Measurements from ENCODE around the gene ULBP1. TPM values are rescaled to one million over a fixed set of nuclear protein-coding genes. Genes with fewer than 3 reads are reported as not detected.
"Not testable (repeated sequence)": the region's sequence is repeated elsewhere in the genome, so short reads cannot be mapped to it uniquely, and the experiment has no call there.

ULBP1 gene
- total RNA-seq, 2 experiments from 2014 or later = 1.1 to 1.3 TPM

- POLR2A ChIA-PET = no interaction called here
- CTCF ChIA-PET = no interaction called here
Observed at GRCh38 chr6:149995235-149995750, 31.6 kb downstream of the ULBP1 start.

GRCh38 chr6:149995971-149996370 is 32.2 kb downstream of the ULBP1 start:
- POLR2A ChIA-PET = no interaction called here
- CTCF ChIA-PET = interaction anchor here (0.6 kb wide), 1 partner anchor 257 kb away, joined by 3 read pairs; no protein-coding TSS in a partner anchor

- CTCF ChIA-PET = interaction anchor here (0.6 kb wide), 1 partner anchor 61 kb away, joined by 3 read pairs; no protein-coding TSS in a partner anchor
Observed at GRCh38 chr6:149999636-150000035, 35.9 kb downstream of the ULBP1 start.

GRCh38 chr6:150001295-150002008 is 37.7 kb downstream of the ULBP1 start:
- POLR2A ChIA-PET = interaction anchor here (0.5 kb wide), 1 partner anchor 180 kb away, joined by 3 read pairs; no protein-coding TSS in a partner anchor

More at GRCh38 chr6:149999636-150000035, 35.9 kb downstream of the ULBP1 start:
- POLR2A ChIA-PET = interaction anchor here (0.9 kb wide), 1 partner anchor 52 kb away, joined by 4 read pairs; no protein-coding TSS in a partner anchor

GRCh38 chr6:150002710-150003109 is 39.0 kb downstream of the ULBP1 start:
- POLR2A ChIA-PET = no interaction called here
- CTCF ChIA-PET = no interaction called here

More at GRCh38 chr6:150001295-150002008, 37.7 kb downstream of the ULBP1 start:
- CTCF ChIA-PET = no interaction called here

- CTCF ChIA-PET, POLR2A ChIA-PET: not testable (repeated sequence)
Observed at GRCh38 chr6:150003599-150003998, 39.9 kb downstream of the ULBP1 start.

- ChIA-PET POLR2A (no interaction called here), CTCF (interaction anchor here (1.1 kb wide), 1 partner anchor 12 kb away, joined by 5 read pairs; no protein-coding TSS in a partner anchor)
Observed at GRCh38 chr6:150004101-150004782, 40.5 kb downstream of the ULBP1 start.

- ChIA-PET POLR2A (no interaction called here), CTCF (interaction anchor here (1.1 kb wide), 1 partner anchor 12 kb away, joined by 5 read pairs; no protein-coding TSS in a partner anchor)
Observed at GRCh38 chr6:150004783-150005717, 41.3 kb downstream of the ULBP1 start.

GRCh38 chr6:150005761-150006651 is 42.3 kb downstream of the ULBP1 start:
- ChIA-PET CTCF (no interaction called here), POLR2A (no interaction called here)

GRCh38 chr6:150006961-150007464 is 43.3 kb downstream of the ULBP1 start:
- ChIA-PET POLR2A (no interaction called here), CTCF (interaction anchor here (1.2 kb wide), 1 partner anchor 55 kb away, joined by 4 read pairs; no protein-coding TSS in a partner anchor)

- ChIA-PET POLR2A (no interaction called here), CTCF (no interaction called here)
Observed at GRCh38 chr6:150008588-150008987, 44.8 kb downstream of the ULBP1 start.

GRCh38 chr6:150012846-150013784 is 49.4 kb downstream of the ULBP1 start:
- CTCF ChIA-PET = interaction anchor here (1.2 to 1.4 kb wide), 2 partner anchors 51 to 170 kb away, joined by 4 to 5 read pairs; no protein-coding TSS in a partner anchor
- POLR2A ChIA-PET = not testable (repeated sequence)

GRCh38 chr6:150013785-150014622 is 50.3 kb downstream of the ULBP1 start:
- CTCF ChIA-PET, POLR2A ChIA-PET: not testable (repeated sequence)

GRCh38 chr6:150014623-150015280 is 51.0 kb downstream of the ULBP1 start:
- CTCF ChIA-PET, POLR2A ChIA-PET: not testable (repeated sequence)

- CTCF ChIA-PET = interaction anchor here (2.3 kb wide), 1 partner anchor 80 kb away, joined by 12 read pairs; no protein-coding TSS in a partner anchor
- POLR2A ChIA-PET = not testable (repeated sequence)
Observed at GRCh38 chr6:150015281-150016001, 51.7 kb downstream of the ULBP1 start.
